Fibroblast of lung (primary cell): ENCODE results near the gene SELENOW.

Source experiments
- EZH2 ChIP-seq: IDR thresholded peaks from 2 replicates; pipeline ENCODE4 v1.5.1; 2012; ENCODE audit warnings: low read length, control low read depth, mild to moderate bottlenecking; ENCODE audit errors: missing control alignments
- TF ChIP-seq, protein P1 (sequence below), 2 donors: IDR thresholded peaks in 1 of 2; conservative IDR thresholded peaks in 1 of 2; 1 replicate in 1 of 2; 2 replicates in 1 of 2; pipeline ENCODE4 v1.5.1; 2011 to 2012; ENCODE audit warnings: low read length in 2 of 2, control low read depth in 1 of 2, inconsistent platforms in 1 of 2, low read depth in 1 of 2, mild to moderate bottlenecking in 1 of 2

DNA sequence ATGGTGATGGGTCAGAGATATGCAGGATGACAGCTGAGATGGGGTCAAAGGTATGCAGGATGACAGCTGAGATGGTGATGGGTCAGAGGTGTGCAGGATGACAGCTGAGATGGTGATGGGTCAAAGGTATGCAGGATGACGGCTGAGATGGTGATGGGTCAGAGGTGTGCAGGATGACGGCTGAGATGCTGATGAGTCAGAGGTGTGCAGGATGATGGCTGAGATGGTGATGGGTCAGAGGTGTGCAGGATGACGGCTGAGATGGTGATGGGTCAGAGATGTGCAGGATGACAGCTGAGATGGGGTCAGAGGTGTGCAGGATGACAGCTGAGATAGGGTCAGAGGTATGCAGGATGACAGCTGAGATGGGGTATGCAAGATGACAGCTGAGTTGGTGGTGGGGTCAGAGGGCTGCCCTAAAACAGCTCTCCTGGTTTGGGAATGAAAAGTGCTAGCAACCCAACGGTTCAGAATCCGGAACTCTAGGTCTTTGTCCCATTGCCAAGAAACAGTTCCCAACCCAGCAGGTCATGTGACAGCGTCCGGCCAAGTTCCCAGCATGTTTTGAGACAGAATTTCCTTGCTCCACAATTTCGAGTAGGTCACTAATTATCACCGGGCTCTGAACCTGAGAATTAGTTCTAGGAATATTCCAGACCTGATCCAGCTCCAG, 3.2 kb downstream of the SELENOW start:
- TF ChIP-seq, protein P1, sequence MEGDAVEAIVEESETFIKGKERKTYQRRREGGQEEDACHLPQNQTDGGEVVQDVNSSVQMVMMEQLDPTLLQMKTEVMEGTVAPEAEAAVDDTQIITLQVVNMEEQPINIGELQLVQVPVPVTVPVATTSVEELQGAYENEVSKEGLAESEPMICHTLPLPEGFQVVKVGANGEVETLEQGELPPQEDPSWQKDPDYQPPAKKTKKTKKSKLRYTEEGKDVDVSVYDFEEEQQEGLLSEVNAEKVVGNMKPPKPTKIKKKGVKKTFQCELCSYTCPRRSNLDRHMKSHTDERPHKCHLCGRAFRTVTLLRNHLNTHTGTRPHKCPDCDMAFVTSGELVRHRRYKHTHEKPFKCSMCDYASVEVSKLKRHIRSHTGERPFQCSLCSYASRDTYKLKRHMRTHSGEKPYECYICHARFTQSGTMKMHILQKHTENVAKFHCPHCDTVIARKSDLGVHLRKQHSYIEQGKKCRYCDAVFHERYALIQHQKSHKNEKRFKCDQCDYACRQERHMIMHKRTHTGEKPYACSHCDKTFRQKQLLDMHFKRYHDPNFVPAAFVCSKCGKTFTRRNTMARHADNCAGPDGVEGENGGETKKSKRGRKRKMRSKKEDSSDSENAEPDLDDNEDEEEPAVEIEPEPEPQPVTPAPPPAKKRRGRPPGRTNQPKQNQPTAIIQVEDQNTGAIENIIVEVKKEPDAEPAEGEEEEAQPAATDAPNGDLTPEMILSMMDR (conservative IDR thresholded peaks at IDR 0.05 in 1 of 2, IDR thresholded peaks at IDR 0.05 in 1 of 2; ENCODE audit: low read depth in 1 of 2, low read length in 2 of 2) = no peak
- TF ChIP-seq EZH2 = no peak
